ENCODE data around the gene LINC01488. TPM values are rescaled to one million over a fixed set of nuclear protein-coding genes. Genes with fewer than 3 reads are reported as not detected.
A peak's percentile ranks its signal among the peaks of the same experiment; 100 is the strongest.

The LINC01488 gene
- total and polyA plus RNA-seq, 9 of the 15 experiments (the other 6 are each of a cell fraction or from before 2014, with no cell fraction given), result not detected

GRCh38 chr11:69524291-69524882 is 42.9 kb downstream of the LINC01488 start:
- WGBS (ENCODE audit: insufficient coverage, low coverage, missing lambda C conversion rate), result 3% methylated on average over 15 of the region's 15 CpGs
- FAIRE-seq, result peak; percentile 85
- CTCF ChIA-PET (ENCODE audit: low intra/inter-chr PET ratio), result no interaction called here
- peak; percentile 89 to 90 for TF ChIP-seq KDM1A (IDR thresholded peaks at IDR 0.05)
- TF ChIP-seq ZFP91 (CRISPR knock-in tag; IDR thresholded peaks at IDR 0.05), result no peak
- TF ChIP-seq RBM17 (IDR thresholded peaks at IDR 0.05; ENCODE audit: borderline replicate concordance, low read depth, low read length), result no peak
- no peak for TF ChIP-seq MTA1 (IDR thresholded peaks at IDR 0.05; ENCODE audit: borderline replicate concordance)
- peak; percentile 60 for TF ChIP-seq EP300 (IDR thresholded peaks at IDR 0.05; ENCODE audit: low read length)
- TF ChIP-seq RAD21 (CRISPR knock-in tag; conservative IDR thresholded peaks at IDR 0.05 in 1 of 2, IDR thresholded peaks at IDR 0.05 in 1 of 2), result no peak
- no peak for TF ChIP-seq CAMTA2 (CRISPR knock-in tag; conservative IDR thresholded peaks at IDR 0.05)
- TF ChIP-seq ZNF175 (CRISPR knock-in tag; IDR thresholded peaks at IDR 0.05; ENCODE audit: low read depth), result no peak
- TF ChIP-seq POLR2G (IDR thresholded peaks at IDR 0.05; ENCODE audit: low read depth, low read length), result no peak
- no peak for TF ChIP-seq AFF4 (CRISPR knock-in tag; IDR thresholded peaks at IDR 0.05)
- TF ChIP-seq RBM22 (IDR thresholded peaks at IDR 0.05; ENCODE audit: low read depth, low read length, poor library complexity, severe bottlenecking), result no peak
- TF ChIP-seq SAFB (IDR thresholded peaks at IDR 0.05; ENCODE audit: borderline replicate concordance, low read depth, low read length), result no peak
- TF ChIP-seq ZSCAN29 (IDR thresholded peaks at IDR 0.05), result no peak
- no peak for TF ChIP-seq TAF9B (IDR thresholded peaks at IDR 0.05; ENCODE audit: partially characterized antibody)
- no peak for TF ChIP-seq CEBPG (CRISPR knock-in tag; IDR thresholded peaks at IDR 0.05)
- TF ChIP-seq CEBPG (tag; conservative IDR thresholded peaks at IDR 0.05 in 1 of 2, IDR thresholded peaks at IDR 0.05 in 1 of 2), result peak in 1 of 2 experiments; percentile 86; a peak in 2 of 4 replicates
- no peak for TF ChIP-seq CREB3 (tag; conservative IDR thresholded peaks at IDR 0.05; ENCODE audit: low read depth)

More at GRCh38 chr11:69524291-69524882, 42.9 kb downstream of the LINC01488 start:
- Histone ChIP-seq H2AFZ (ENCODE audit: low read depth, low read length) (no peak overlapping the region), H3K36me3 (ENCODE audit: control insufficient read depth, insufficient read depth, low read length) (no peaks in the 10 kb centered on the region), H3K27me3 (ENCODE audit: control insufficient read depth in 2 of 2, insufficient read depth in 2 of 2, low read length in 2 of 2) (peaks cover 7 to 60% of the 10 kb centered on the region in 2 experiments), H3K4me2 (ENCODE audit: insufficient read depth, low read length) (no peak overlapping the region), H3K9me3 (replicated peaks; ENCODE audit: control insufficient read depth, insufficient read depth, low read depth, low read length) (no peaks in the 10 kb centered on the region), H3K79me2 (ENCODE audit: control insufficient read depth, insufficient read depth, low read length) (no peaks in the 10 kb centered on the region), H3K4me1 (replicated peaks in 1 of 2; ENCODE audit: control insufficient read depth in 2 of 2, insufficient read depth in 2 of 2, low read length in 2 of 2) (peaks cover 0 to 12% of the 10 kb centered on the region in 2 experiments; a peak in 4 of 5 replicates), H3K27ac (ENCODE audit: extremely low read depth, low read depth, low read length) (no peak overlapping the region), H3K9me1 (ENCODE audit: control insufficient read depth, insufficient read depth, low read length) (no peaks in the 10 kb centered on the region), H3K9ac (ENCODE audit: insufficient read depth in 1 of 2, low read depth in 2 of 2, low read length in 2 of 2) (no peak overlapping the region), H4K20me1 (replicated peaks; ENCODE audit: control insufficient read depth, insufficient read depth, low read length) (no peaks in the 10 kb centered on the region), H3K4me3 (no peak overlapping the region)
- BruUV-seq (replicated peaks), result no TSS peak
- in situ Hi-C loops (cut with MboI) (no loop called here), intact Hi-C loops (cut with micrococcal nuclease) (no loop called here)
- POLR2A ChIA-PET, result interaction anchor here (0.7 kb wide), 1 partner anchor 50 kb away, joined by 3 read pairs; no protein-coding TSS in a partner anchor
- peak; percentile 57 to 71 (median 64) for DNase-seq (ENCODE audit: extremely low read depth in 1 of 4, low spot score in 3 of 4)
- ATAC-seq, result peak; percentile 81

Data from K562 (cell line).